CD4-positive, alpha-beta memory T cell (primary cell): ENCODE data around the gene ZNF562. TPM values are rescaled to one million over a fixed set of nuclear protein-coding genes. Genes with fewer than 3 reads are reported as not detected.
A peak's percentile ranks its signal among the peaks of the same experiment; 100 is the strongest.

Experiments
- CTCF ChIA-PET: fragments of 350-600 bp; sonication (Branson Sonifier 250); formaldehyde crosslinking; loops from one replicate; lab custom pipeline; 2021; ENCODE audit warnings: inconsistent platforms; ENCODE audit not compliant: partially characterized antibody; lab: Charles Lee
- POLR2A ChIA-PET: fragments of 350-600 bp; sonication (Branson Sonifier 250); formaldehyde crosslinking; loops from one replicate; lab custom pipeline; 2021; ENCODE audit not compliant: partially characterized antibody; lab: Charles Lee
- DNase-seq, 5 donors: peaks; one replicate each; pipeline versions ENCODE4 v3.0.0 to v3.0.0-alpha.2; 2020 to 2022; ENCODE audit warnings: mixed read lengths in 1 of 5
- H3K27ac ChIP-seq: one replicate; pipeline ENCODE4 v1.7.0; 2013; ENCODE audit warnings: low read depth, low read length
- H3K27me3 ChIP-seq: 2 replicates; pipeline ENCODE4 v1.7.0; 2013; ENCODE audit warnings: mild to moderate bottlenecking, low read length, moderate library complexity; ENCODE audit not compliant: insufficient read depth
- H3K36me3 ChIP-seq: 2 replicates; pipeline ENCODE4 v1.7.0; 2013; ENCODE audit warnings: mild to moderate bottlenecking, low read length, moderate library complexity; ENCODE audit not compliant: insufficient read depth
- H3K4me1 ChIP-seq: 2 replicates; pipeline ENCODE4 v1.7.0; 2013; ENCODE audit warnings: mild to moderate bottlenecking, low read length, moderate library complexity; ENCODE audit not compliant: insufficient read depth
- H3K4me3 ChIP-seq, 2 donors: one replicate each; pipeline ENCODE4 v1.7.0; 2013; ENCODE audit warnings: low read length in 2 of 2, mild to moderate bottlenecking in 1 of 2
- H3K9me3 ChIP-seq, 2 donors: one replicate each; pipeline ENCODE4 v1.7.0; 2013; ENCODE audit warnings: low read length in 2 of 2, control low read depth in 1 of 2; ENCODE audit not compliant: control insufficient read depth in 1 of 2
- H3K27ac Mint-ChIP-seq, 7 donors: one replicate each; pipeline ENCODE4 v1.8.0; 2020 to 2021; ENCODE audit warnings: mixed read lengths in 7 of 7, mild to moderate bottlenecking in 6 of 7, inconsistent platforms in 3 of 7, moderate library complexity in 3 of 7
- H3K27me3 Mint-ChIP-seq, 2 donors: one replicate each; pipeline ENCODE4 v1.8.0; 2020 to 2021; ENCODE audit warnings: mixed read lengths in 2 of 2
- H3K36me3 Mint-ChIP-seq, 2 donors: one replicate each; pipeline ENCODE4 v1.8.0; 2020 to 2021; ENCODE audit warnings: mixed read lengths in 2 of 2, inconsistent platforms in 1 of 2, mild to moderate bottlenecking in 1 of 2
- H3K4me1 Mint-ChIP-seq, 4 donors: one replicate each; pipeline ENCODE4 v1.8.0; 2020 to 2021; ENCODE audit warnings: mixed read lengths in 4 of 4, mild to moderate bottlenecking in 1 of 4
- H3K4me3 Mint-ChIP-seq, 8 donors: one replicate each; pipeline ENCODE4 v1.8.0; 2020 to 2021; ENCODE audit warnings: mixed read lengths in 8 of 8, mild to moderate bottlenecking in 7 of 8, moderate library complexity in 6 of 8, inconsistent platforms in 3 of 8
- H3K9me3 Mint-ChIP-seq, 8 donors: one replicate each; pipeline ENCODE4 v1.8.0; 2020 to 2021; ENCODE audit warnings: mixed read lengths in 8 of 8, mild to moderate bottlenecking in 5 of 8, inconsistent platforms in 3 of 8, moderate library complexity in 1 of 8
- intact Hi-C: fragments of 100-400 bp; cut with micrococcal nuclease; formaldehyde crosslinking; loops from one replicate; pipeline ENCODE4 v1.15.1; 2023
- polyA plus RNA-seq, 2 donors: library from polyadenylated mRNA; unstranded; fragments of 300-500 nt; fragmentation: Illumina TruSeq; gene quantifications; one replicate each; pipeline ENCODE4 v1.2.3, GENCODE V29; 2021
- total RNA-seq, 2 experiments: library from RNA; stranded (reverse); gene quantifications; one replicate each; pipeline ENCODE4 v1.2.3, GENCODE V29; 2021

Gene ZNF562
- total RNA-seq = 10 to 100 TPM; 21.2 to 23.2 TPM
- 1 to 10 TPM; 1.2 to 3.9 TPM for polyA plus RNA-seq

- peaks cover 8% of the 10 kb centered on the region for H3K4me1 ChIP-seq
- peak within 1 kb of the TSS; percentile 77 to 99 (median 98) for H3K27ac Mint-ChIP-seq
- H3K36me3 Mint-ChIP-seq = peaks cover 37 to 46% of the 10 kb centered on the region in 2 donors
- no peaks in the 10 kb centered on the region for H3K27me3 ChIP-seq
- H3K9me3 ChIP-seq = peaks cover 5 to 6% of the 10 kb centered on the region in 2 donors
- POLR2A ChIA-PET = interaction anchor here (1.0 to 1.7 kb wide), 3 partner anchors 93 to 94 kb away, joined by 3 to 9 read pairs (median 6); partner anchors contain the start of gene ZNF846
- peaks cover 0 to 49% (median 37%) of the 10 kb centered on the region in 8 donors for H3K9me3 Mint-ChIP-seq
- DNase-seq = peak; percentile 78 to 81 (median 80)
- CTCF ChIA-PET = interaction anchor here (0.7 kb wide), 2 partner anchors 17 to 94 kb away, joined by 3 read pairs; partner anchors contain the start of gene ZNF846
- peak within 1 kb of the TSS; percentile 94 to 98 (median 96) for H3K4me3 Mint-ChIP-seq
- H3K4me1 Mint-ChIP-seq = peaks cover 12 to 27% (median 18%) of the 10 kb centered on the region in 4 donors
- no peaks in the 10 kb centered on the region for H3K27me3 Mint-ChIP-seq
- no peaks in the 10 kb centered on the region for H3K36me3 ChIP-seq
- intact Hi-C loops = loop anchor here (1.0 to 2.0 kb wide), 2 partner anchors 54 to 93 kb away; partner anchors contain the start of genes ZNF561 and ZNF846
- peak within 1 kb of the TSS; percentile 75 for H3K27ac ChIP-seq
- peak within 1 kb of the TSS; percentile 91 to 98 for H3K4me3 ChIP-seq
Observed at GRCh38 chr19:9674663-9675357, at the start of gene ZNF562. ZNF562 (minus strand) TSS chr19:9675100; CDS start chr19:9660744, 14,356 bp downstream.

GRCh38 chr19:9724157-9724556, 49.3 kb upstream of the ZNF562 start:
- H3K27ac Mint-ChIP-seq = no peak overlapping the region
- H3K4me1 Mint-ChIP-seq = peaks cover 0 to 5% (median 4%) of the 10 kb centered on the region in 4 donors
- Histone ChIP-seq H3K27ac (no peak overlapping the region), H3K4me1 (no peaks in the 10 kb centered on the region), H3K4me3 (no peak overlapping the region), H3K36me3 (no peaks in the 10 kb centered on the region), H3K9me3 (peaks cover 0 to 5% of the 10 kb centered on the region in 2 donors), H3K27me3 (no peaks in the 10 kb centered on the region)
- ChIA-PET POLR2A (no interaction called here), CTCF (no interaction called here)
- peaks cover 4 to 6% of the 10 kb centered on the region in 2 donors for H3K27me3 Mint-ChIP-seq
- DNase-seq = no peak
- H3K9me3 Mint-ChIP-seq = peaks cover 2 to 43% (median 28%) of the 10 kb centered on the region in 8 donors
- no peak overlapping the region for H3K4me3 Mint-ChIP-seq
- intact Hi-C loops = no loop called here
- H3K36me3 Mint-ChIP-seq = peaks cover 9 to 10% of the 10 kb centered on the region in 2 donors

GRCh38 chr19:9721861-9722260, 47.0 kb upstream of the ZNF562 start:
- ChIA-PET POLR2A (no interaction called here), CTCF (interaction anchor here (1.0 kb wide), 1 partner anchor 74 kb away, joined by 3 read pairs; no protein-coding TSS in a partner anchor)

GRCh38 chr19:9720541-9720940, 45.6 kb upstream of the ZNF562 start:
- Mint-ChIP-seq H3K27me3 (peaks cover 7 to 11% of the 10 kb centered on the region in 2 donors), H3K36me3 (peaks cover 9 to 10% of the 10 kb centered on the region in 2 donors), H3K4me1 (peaks cover 0 to 5% (median 4%) of the 10 kb centered on the region in 4 donors), H3K4me3 (no peak overlapping the region), H3K9me3 (peaks cover 0 to 31% (median 24%) of the 10 kb centered on the region in 8 donors), H3K27ac (no peak overlapping the region)
- DNase-seq = no peak
- H3K9me3 ChIP-seq = peaks cover 0 to 5% of the 10 kb centered on the region in 2 donors
- POLR2A ChIA-PET = no interaction called here
- H3K27me3 ChIP-seq = no peaks in the 10 kb centered on the region
- intact Hi-C loops = no loop called here
- no peaks in the 10 kb centered on the region for H3K36me3 ChIP-seq
- H3K4me3 ChIP-seq = no peak overlapping the region
- H3K4me1 ChIP-seq = no peaks in the 10 kb centered on the region
- no peak overlapping the region for H3K27ac ChIP-seq
- CTCF ChIA-PET = no interaction called here

More at GRCh38 chr19:9721861-9722260, 47.0 kb upstream of the ZNF562 start:
- Mint-ChIP-seq H3K36me3 (peaks cover 9 to 10% of the 10 kb centered on the region in 2 donors), H3K4me1 (peaks cover 0 to 5% (median 4%) of the 10 kb centered on the region in 4 donors), H3K4me3 (peak overlapping the region in 2 of 8 donors; percentile 7 to 37), H3K9me3 (peaks cover 0 to 42% (median 27%) of the 10 kb centered on the region in 8 donors), H3K27ac (peak overlapping the region in 1 of 7 donors; percentile 67), H3K27me3 (peaks cover 7 to 11% of the 10 kb centered on the region in 2 donors)
- Histone ChIP-seq H3K9me3 (peaks cover 0 to 5% of the 10 kb centered on the region in 2 donors), H3K4me1 (no peaks in the 10 kb centered on the region), H3K4me3 (no peak overlapping the region), H3K27me3 (no peaks in the 10 kb centered on the region), H3K27ac (no peak overlapping the region), H3K36me3 (no peaks in the 10 kb centered on the region)
- intact Hi-C loops = no loop called here
- no peak for DNase-seq

- intact Hi-C loops = no loop called here
- Mint-ChIP-seq H3K27ac (no peak overlapping the region), H3K9me3 (peaks cover 12 to 63% (median 48%) of the 10 kb centered on the region in 8 donors), H3K4me1 (no peaks in the 10 kb centered on the region), H3K27me3 (peaks cover 2 to 15% of the 10 kb centered on the region in 2 donors), H3K4me3 (no peak overlapping the region), H3K36me3 (peaks cover 8 to 11% of the 10 kb centered on the region in 2 donors)
- H3K4me3 ChIP-seq = no peak overlapping the region
- no peaks in the 10 kb centered on the region for H3K36me3 ChIP-seq
- H3K4me1 ChIP-seq = no peaks in the 10 kb centered on the region
- ChIA-PET CTCF (no interaction called here), POLR2A (no interaction called here)
- no peak overlapping the region for H3K27ac ChIP-seq
- peaks cover 0 to 4% of the 10 kb centered on the region in 2 donors for H3K9me3 ChIP-seq
- no peak for DNase-seq
- no peaks in the 10 kb centered on the region for H3K27me3 ChIP-seq
Observed at GRCh38 chr19:9711815-9712214, 36.9 kb upstream of the ZNF562 start.

- peaks cover 2 to 12% of the 10 kb centered on the region in 2 donors for H3K27me3 Mint-ChIP-seq
- H3K4me3 Mint-ChIP-seq = no peak overlapping the region
- Histone ChIP-seq H3K4me1 (no peaks in the 10 kb centered on the region), H3K36me3 (no peaks in the 10 kb centered on the region), H3K9me3 (peaks cover 0 to 4% of the 10 kb centered on the region in 2 donors), H3K4me3 (no peak overlapping the region), H3K27me3 (no peaks in the 10 kb centered on the region), H3K27ac (no peak overlapping the region)
- no peaks in the 10 kb centered on the region for H3K4me1 Mint-ChIP-seq
- H3K9me3 Mint-ChIP-seq = peaks cover 9 to 63% (median 48%) of the 10 kb centered on the region in 8 donors
- intact Hi-C loops = no loop called here
- peaks cover 8 to 11% of the 10 kb centered on the region in 2 donors for H3K36me3 Mint-ChIP-seq
- POLR2A ChIA-PET = no interaction called here
- DNase-seq = no peak
- no peak overlapping the region for H3K27ac Mint-ChIP-seq
- CTCF ChIA-PET = no interaction called here
Observed at GRCh38 chr19:9709305-9709704, 34.4 kb upstream of the ZNF562 start.

GRCh38 chr19:9705836-9706235, 30.9 kb upstream of the ZNF562 start:
- Mint-ChIP-seq H3K4me3 (no peak overlapping the region), H3K27ac (no peak overlapping the region)

More at GRCh38 chr19:9705836-9706235, 30.9 kb upstream of the ZNF562 start:
- CTCF ChIA-PET = interaction anchor here (0.6 kb wide), 1 partner anchor 211 kb away, joined by 4 read pairs; no protein-coding TSS in a partner anchor
- Histone ChIP-seq H3K27me3 (no peaks in the 10 kb centered on the region), H3K4me1 (no peaks in the 10 kb centered on the region), H3K9me3 (peaks cover 0 to 4% of the 10 kb centered on the region in 2 donors), H3K4me3 (no peak overlapping the region), H3K27ac (no peak overlapping the region), H3K36me3 (no peaks in the 10 kb centered on the region)
- H3K36me3 Mint-ChIP-seq = peaks cover 7 to 8% of the 10 kb centered on the region in 2 donors
- no peak for DNase-seq
- peaks cover 2 to 9% of the 10 kb centered on the region in 2 donors for H3K27me3 Mint-ChIP-seq
- POLR2A ChIA-PET = no interaction called here
- peaks cover 0 to 7% (median 4%) of the 10 kb centered on the region in 4 donors for H3K4me1 Mint-ChIP-seq
- H3K9me3 Mint-ChIP-seq = peaks cover 2 to 30% (median 17%) of the 10 kb centered on the region in 8 donors
- intact Hi-C loops = no loop called here
